Erythroblast (primary cell): ENCODE results near the gene PLCL1.

ENCODE experiments used
- GATA1 ChIP-seq: IDR thresholded peaks from 2 replicates; pipeline ENCODE4 v1.6.1; 2011; ENCODE audit warnings: low read depth, mild to moderate bottlenecking, control low read depth, low read length, moderate library complexity
- POLR2A ChIP-seq: IDR thresholded peaks from 2 replicates; pipeline ENCODE4 v1.6.1; 2011; ENCODE audit warnings: mild to moderate bottlenecking, low read length

GRCh38 chr2:198060277-198060676 lies 255.9 kb downstream of the PLCL1 start:
- TF ChIP-seq POLR2A (no peak), GATA1 (no peak)
